H9 (cell line): Measurements from ENCODE around the gene HOXC10. TPM values are rescaled to one million over a fixed set of nuclear protein-coding genes. Genes with fewer than 3 reads are reported as not detected.

ENCODE experiments used
- DNase-seq: peaks from one replicate; pipeline ENCODE4 v3.0.0-alpha.2; 2017
- H2AFZ ChIP-seq: one replicate; pipeline ENCODE4 v1.6.1; 2013; ENCODE audit warnings: mild to moderate bottlenecking, low read length, control low read depth, moderate library complexity
- H2AK5ac ChIP-seq: 2 replicates; pipeline ENCODE4 v1.6.1; 2013; ENCODE audit warnings: low read length, control low read depth, mixed read lengths; ENCODE audit not compliant: insufficient read length
- H2BK120ac ChIP-seq: one replicate; pipeline ENCODE4 v1.6.1; 2013; ENCODE audit warnings: low read depth, mild to moderate bottlenecking, low read length, control low read depth, inconsistent platforms; ENCODE audit not compliant: poor library complexity, severe bottlenecking
- H2BK12ac ChIP-seq: 2 replicates; pipeline ENCODE4 v1.6.1; 2013; ENCODE audit warnings: low read length, control low read depth, mixed read lengths, low read depth; ENCODE audit not compliant: insufficient read length
- H2BK15ac ChIP-seq: 2 replicates; pipeline ENCODE4 v1.6.1; 2013; ENCODE audit warnings: low read depth, low read length, control low read depth
- H2BK20ac ChIP-seq: one replicate; pipeline ENCODE4 v1.6.1; 2013; ENCODE audit warnings: low read depth, mild to moderate bottlenecking, low read length, control low read depth, inconsistent platforms; ENCODE audit not compliant: poor library complexity, severe bottlenecking
- H2BK5ac ChIP-seq: 2 replicates; pipeline ENCODE4 v1.6.1; 2013; ENCODE audit warnings: low read length, control low read depth, mixed read lengths; ENCODE audit not compliant: insufficient read length
- H3K14ac ChIP-seq: 2 replicates; pipeline ENCODE4 v1.6.1; 2013; ENCODE audit warnings: low read length, control low read depth; ENCODE audit not compliant: insufficient read depth
- H3K18ac ChIP-seq: 2 replicates; pipeline ENCODE4 v1.6.1; 2013; ENCODE audit warnings: low read depth, mild to moderate bottlenecking, mixed read lengths, low read length, control low read depth; ENCODE audit not compliant: insufficient read length
- H3K23ac ChIP-seq: 2 replicates; pipeline ENCODE4 v1.6.1; 2013; ENCODE audit warnings: low read length, control low read depth, mixed read lengths, low read depth; ENCODE audit not compliant: insufficient read length
- H3K23me2 ChIP-seq: 2 replicates; pipeline ENCODE4 v1.6.1; 2013; ENCODE audit warnings: low read depth, mild to moderate bottlenecking, mixed read lengths, low read length, control low read depth; ENCODE audit not compliant: insufficient read length, poor library complexity, severe bottlenecking
- H3K27ac ChIP-seq: 2 replicates; pipeline ENCODE4 v1.5.1; 2013; ENCODE audit warnings: low read length, control low read depth, mixed read lengths, low read depth; ENCODE audit not compliant: insufficient read length
- H3K27me3 ChIP-seq: 2 replicates; pipeline ENCODE4 v1.6.1; 2013; ENCODE audit warnings: low read length, control low read depth, inconsistent platforms; ENCODE audit not compliant: insufficient read depth
- H3K4ac ChIP-seq: 2 replicates; pipeline ENCODE4 v1.6.1; 2013; ENCODE audit warnings: low read depth, mild to moderate bottlenecking, control low read depth, inconsistent platforms, low read length, moderate library complexity
- H3K4me1 ChIP-seq: 2 replicates; pipeline ENCODE4 v1.6.1; 2013; ENCODE audit warnings: low read length, control low read depth, inconsistent platforms; ENCODE audit not compliant: insufficient read depth
- H3K4me2 ChIP-seq: 2 replicates; pipeline ENCODE4 v1.6.1; 2013; ENCODE audit warnings: low read length, control low read depth, mixed read lengths; ENCODE audit not compliant: insufficient read length, insufficient read depth
- H3K56ac ChIP-seq: 2 replicates; pipeline ENCODE4 v1.6.1; 2013; ENCODE audit warnings: low read depth, mild to moderate bottlenecking, mixed read lengths, low read length, control low read depth; ENCODE audit not compliant: insufficient read length
- H3K79me1 ChIP-seq: 2 replicates; pipeline ENCODE4 v1.6.1; 2013; ENCODE audit warnings: low read depth, mild to moderate bottlenecking, moderate library complexity, low read length, control low read depth, inconsistent platforms; ENCODE audit not compliant: insufficient read depth, poor library complexity, severe bottlenecking
- H3K79me2 ChIP-seq: 2 replicates; pipeline ENCODE4 v1.6.1; 2013; ENCODE audit warnings: low read length, control low read depth, inconsistent platforms; ENCODE audit not compliant: insufficient read depth
- H3K9ac ChIP-seq: 2 replicates; pipeline ENCODE4 v1.6.1; 2013; ENCODE audit warnings: low read length, control low read depth, mixed read lengths; ENCODE audit not compliant: insufficient read length; ENCODE audit errors: extremely low read depth
- H3K9me3 ChIP-seq: one replicate; pipeline ENCODE4 v1.6.1; 2013; ENCODE audit warnings: low read depth, low read length, inconsistent platforms; ENCODE audit not compliant: control insufficient read depth
- H3T11ph ChIP-seq: one replicate; pipeline ENCODE4 v1.6.1; 2013; ENCODE audit warnings: mild to moderate bottlenecking, low read length, control low read depth, inconsistent platforms
- H4K20me1 ChIP-seq: one replicate; pipeline ENCODE4 v1.6.1; 2013; ENCODE audit not compliant: control insufficient read depth, insufficient read length, insufficient read depth
- H4K5ac ChIP-seq: 2 replicates; pipeline ENCODE4 v1.6.1; 2013; ENCODE audit warnings: low read depth, mild to moderate bottlenecking, mixed read lengths, low read length, control low read depth; ENCODE audit not compliant: insufficient read length
- H4K8ac ChIP-seq: replicated peaks from 2 replicates; pipeline ENCODE4 v1.6.1; 2013; ENCODE audit warnings: low read length, control low read depth, mixed read lengths, low read depth; ENCODE audit not compliant: insufficient read length
- H4K91ac ChIP-seq: 2 replicates; pipeline ENCODE4 v1.6.1; 2013; ENCODE audit warnings: low read depth, mild to moderate bottlenecking, moderate library complexity, mixed read lengths, low read length, control low read depth; ENCODE audit not compliant: insufficient read length
- H3K27ac Mint-ChIP-seq, 3 experiments: 2 replicates in 2 of 3; 3 replicates in 1 of 3; pipeline ENCODE4 v1.8.0; 2020 to 2021; ENCODE audit warnings: mixed read lengths in 3 of 3, mild to moderate bottlenecking in 1 of 3, moderate library complexity in 1 of 3
- H3K27me3 Mint-ChIP-seq: 2 replicates; pipeline ENCODE4 v1.8.0; 2021; ENCODE audit warnings: low read depth, mild to moderate bottlenecking, moderate library complexity, mixed read lengths
- H3K36me3 Mint-ChIP-seq, 3 experiments: 2 replicates in 2 of 3; 3 replicates in 1 of 3; pipeline ENCODE4 v1.8.0; 2020 to 2021; ENCODE audit warnings: low read depth in 3 of 3, mixed read lengths in 3 of 3; ENCODE audit not compliant: insufficient read depth in 1 of 3
- H3K4me1 Mint-ChIP-seq, 2 experiments: 2 replicates each; pipeline ENCODE4 v1.8.0; 2020; ENCODE audit warnings: mixed read lengths in 2 of 2
- H3K4me3 Mint-ChIP-seq, 2 experiments: 2 replicates in 1 of 2; 3 replicates in 1 of 2; pipeline ENCODE4 v1.8.0; 2020 to 2021; ENCODE audit warnings: mild to moderate bottlenecking in 2 of 2, mixed read lengths in 2 of 2, moderate library complexity in 1 of 2
- H3K9me3 Mint-ChIP-seq, 2 experiments: 2 replicates in 1 of 2; 3 replicates in 1 of 2; pipeline ENCODE4 v1.8.0; 2020; ENCODE audit warnings: mild to moderate bottlenecking in 2 of 2, mixed read lengths in 2 of 2, moderate library complexity in 1 of 2
- CTCF ChIP-seq: fragments of 200-600 bp; sonication (generic); conservative IDR thresholded peaks from 3 replicates; pipeline ENCODE4 v1.8.0; 2021; ENCODE audit warnings: antibody characterized with exemption, mild to moderate bottlenecking
- WGBS: extraction: QIAGEN DNeasy Blood & Tissue Kit; methylation state at CpG from one replicate; pipeline ENCODE4 v1.1.7; 2013; ENCODE audit warnings: missing lambda C conversion rate, low lambda C conversion rate, mixed read lengths; ENCODE audit not compliant: insufficient read length; ENCODE audit errors: extremely low coverage; 5-methylcytosine and 5-hydroxymethylcytosine counted together
- total RNA-seq: library from RNA; stranded (reverse); gene quantifications from 2 replicates; pipeline ENCODE4 v1.2.1, GENCODE V29; 2021

HOXC10 gene
- total RNA-seq, 1 experiment from 2014 or later = not detected

- H3K56ac ChIP-seq = no peak overlapping the region
- Mint-ChIP-seq H3K27me3 (peaks cover 100% of the 10 kb centered on the region), H3K4me3 (no peak overlapping the region), H3K4me1 (peaks cover 7 to 18% of the 10 kb centered on the region in 2 experiments), H3K36me3 (no peaks in the 10 kb centered on the region), H3K9me3 (peaks cover 2 to 5% of the 10 kb centered on the region in 2 experiments; a peak in 4 of 5 replicates), H3K27ac (no peak overlapping the region)
- no peak overlapping the region for H2AK5ac ChIP-seq
- no peak overlapping the region for H2AFZ ChIP-seq
- H2BK5ac ChIP-seq = no peak overlapping the region
- no peak overlapping the region for H3K18ac ChIP-seq
- H3K4ac ChIP-seq = no peak overlapping the region
- no peaks in the 10 kb centered on the region for H3K23me2 ChIP-seq
- WGBS = no CpG with 5 or more reads among the region's 17 CpGs
- H4K5ac ChIP-seq = no peak overlapping the region
- H2BK20ac ChIP-seq = no peak overlapping the region
- DNase-seq = no peak
- peaks cover 100% of the 10 kb centered on the region for H3K27me3 ChIP-seq
- no peak overlapping the region for H2BK15ac ChIP-seq
- H3K4me1 ChIP-seq = no peaks in the 10 kb centered on the region
- H4K91ac ChIP-seq = no peak overlapping the region
- no peaks in the 10 kb centered on the region for H3K9me3 ChIP-seq
- TF ChIP-seq CTCF = no peak
- no peak overlapping the region for H3T11ph ChIP-seq
- H2BK120ac ChIP-seq = no peak overlapping the region
- no peak overlapping the region for H3K4me2 ChIP-seq
- H3K9ac ChIP-seq = no peak overlapping the region
- no peak overlapping the region for H3K14ac ChIP-seq
- no peaks in the 10 kb centered on the region for H4K20me1 ChIP-seq
- no peak overlapping the region for H3K23ac ChIP-seq
- H3K27ac ChIP-seq = no peak overlapping the region
- no peaks in the 10 kb centered on the region for H3K79me1 ChIP-seq
- no peaks in the 10 kb centered on the region for H3K79me2 ChIP-seq
- H2BK12ac ChIP-seq = no peak overlapping the region
- no peak overlapping the region for H4K8ac ChIP-seq
Observed at GRCh38 chr12:54024127-54024526, 39.2 kb downstream of the HOXC10 start.
